HG03571 (cell line): ENCODE data around the gene ELMO1.

Experiments
- ATAC-seq: cut with Tn5 transposase; IDR thresholded peaks from one replicate; pipeline ENCODE4 v1.9.1; 2021; ENCODE audit not compliant: unreplicated experiment

Gene ELMO1

GRCh38 chr7:36868727-36869411, 579.8 kb downstream of the ELMO1 start:
- ATAC-seq: no peak

GRCh38 chr7:36865019-36865418, 583.6 kb downstream of the ELMO1 start:
- ATAC-seq: no peak

GRCh38 chr7:36863901-36864701, 584.6 kb downstream of the ELMO1 start:
- no peak for ATAC-seq

GRCh38 chr7:36862771-36863261, 585.8 kb downstream of the ELMO1 start:
- no peak for ATAC-seq

- ATAC-seq: no peak
Measured at GRCh38 chr7:36861656-36862055, 587.0 kb downstream of the ELMO1 start.

GRCh38 chr7:36860681-36861080, 588.0 kb downstream of the ELMO1 start:
- no peak for ATAC-seq

GRCh38 chr7:36855330-36855729, 593.3 kb downstream of the ELMO1 start:
- no peak for ATAC-seq

- no peak for ATAC-seq
Measured at GRCh38 chr7:36854652-36855051, 594.0 kb downstream of the ELMO1 start.

- ATAC-seq: no peak
Measured at GRCh38 chr7:36852931-36853330, 595.7 kb downstream of the ELMO1 start.

GRCh38 chr7:36852017-36852416, 596.6 kb downstream of the ELMO1 start:
- ATAC-seq: no peak

GRCh38 chr7:36851382-36851781, 597.3 kb downstream of the ELMO1 start:
- no peak for ATAC-seq

- no peak for ATAC-seq
Measured at GRCh38 chr7:36847946-36848345, 600.7 kb downstream of the ELMO1 start.

GRCh38 chr7:36844374-36844773, 604.3 kb downstream of the ELMO1 start:
- no peak for ATAC-seq

GRCh38 chr7:36840904-36841303, 607.8 kb downstream of the ELMO1 start:
- ATAC-seq: no peak

- ATAC-seq: no peak
Measured at GRCh38 chr7:36838616-36839225, 609.9 kb downstream of the ELMO1 start.

GRCh38 chr7:36831049-36831448, 617.6 kb downstream of the ELMO1 start:
- no peak for ATAC-seq

- no peak for ATAC-seq
Measured at GRCh38 chr7:36827726-36828703, 620.6 kb downstream of the ELMO1 start.

GRCh38 chr7:36825501-36825900, 623.2 kb downstream of the ELMO1 start:
- no peak for ATAC-seq

GRCh38 chr7:36823353-36823752, 625.3 kb downstream of the ELMO1 start:
- ATAC-seq: no peak

- no peak for ATAC-seq
Measured at GRCh38 chr7:36821617-36822016, 627.0 kb downstream of the ELMO1 start.
